C4-2B (cell line): Measurements from ENCODE around the gene AQP7.

Source experiments
- ZFX ChIP-seq: fragments of 450-650 bp; IDR thresholded peaks from 2 replicates; pipeline ENCODE4 v1.6.1; 2017
- TF ChIP-seq, protein P1 (sequence below): fragments of 450-650 bp; conservative IDR thresholded peaks from 2 replicates; pipeline ENCODE4 v1.5.1; 2017; ENCODE audit warnings: mild to moderate bottlenecking

- TF ChIP-seq, protein P1, sequence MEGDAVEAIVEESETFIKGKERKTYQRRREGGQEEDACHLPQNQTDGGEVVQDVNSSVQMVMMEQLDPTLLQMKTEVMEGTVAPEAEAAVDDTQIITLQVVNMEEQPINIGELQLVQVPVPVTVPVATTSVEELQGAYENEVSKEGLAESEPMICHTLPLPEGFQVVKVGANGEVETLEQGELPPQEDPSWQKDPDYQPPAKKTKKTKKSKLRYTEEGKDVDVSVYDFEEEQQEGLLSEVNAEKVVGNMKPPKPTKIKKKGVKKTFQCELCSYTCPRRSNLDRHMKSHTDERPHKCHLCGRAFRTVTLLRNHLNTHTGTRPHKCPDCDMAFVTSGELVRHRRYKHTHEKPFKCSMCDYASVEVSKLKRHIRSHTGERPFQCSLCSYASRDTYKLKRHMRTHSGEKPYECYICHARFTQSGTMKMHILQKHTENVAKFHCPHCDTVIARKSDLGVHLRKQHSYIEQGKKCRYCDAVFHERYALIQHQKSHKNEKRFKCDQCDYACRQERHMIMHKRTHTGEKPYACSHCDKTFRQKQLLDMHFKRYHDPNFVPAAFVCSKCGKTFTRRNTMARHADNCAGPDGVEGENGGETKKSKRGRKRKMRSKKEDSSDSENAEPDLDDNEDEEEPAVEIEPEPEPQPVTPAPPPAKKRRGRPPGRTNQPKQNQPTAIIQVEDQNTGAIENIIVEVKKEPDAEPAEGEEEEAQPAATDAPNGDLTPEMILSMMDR, result no peak
- TF ChIP-seq ZFX, result no peak
These were observed 31.5 kb upstream of the AQP7 start for GRCh38 chr9:33433871-33434270.
